D721Med (cell line): ENCODE results near the gene MPHOSPH10.
"Not testable (repeated sequence)": the region's sequence is repeated elsewhere in the genome, so short reads cannot be mapped to it uniquely, and the experiment has no call there.

Experiments
- DNase-seq: peaks from one replicate; pipeline ENCODE4 v3.0.0; 2011; ENCODE audit warnings: low spot score; ENCODE audit not compliant: insufficient read length
- FAIRE-seq: peaks from 2 replicates; lab custom pipeline; 2011; peaks lifted over from hg19 to GRCh38; lab: Jason Lieb, UNC
- CTCF ChIP-seq: IDR thresholded peaks from 2 replicates; pipeline ENCODE4 v1.5.1; 2012; ENCODE audit warnings: mild to moderate bottlenecking, control low read depth; ENCODE audit not compliant: insufficient read depth; ENCODE audit errors: missing control alignments

The MPHOSPH10 gene

GRCh38 chr2:71130152-71130904, at the start of gene MPHOSPH10, which contains the start of gene MCEE:
Gene MPHOSPH10, plus strand, starts transcription at chr2:71130634. Its CDS starts 32 bp downstream, at chr2:71130666.
Gene MCEE, minus strand, starts transcription at chr2:71130229. Its CDS starts 10 bp downstream, at chr2:71130219.
- no peak for TF ChIP-seq CTCF
- DNase-seq, result no peak
- FAIRE-seq, result no peak

GRCh38 chr2:71082402-71083252, 47.8 kb upstream of the MPHOSPH10 start:
- FAIRE-seq (no peak), DNase-seq (no peak)
- no peak for TF ChIP-seq CTCF

- not testable (repeated sequence) for DNase-seq, FAIRE-seq
These were observed 47.1 kb upstream of the MPHOSPH10 start for GRCh38 chr2:71083297-71083696.

GRCh38 chr2:71083752-71084312, 46.6 kb upstream of the MPHOSPH10 start:
- not testable (repeated sequence) for DNase-seq, FAIRE-seq

- FAIRE-seq, DNase-seq: not testable (repeated sequence)
These were observed 45.0 kb upstream of the MPHOSPH10 start for GRCh38 chr2:71085325-71086003.

GRCh38 chr2:71089475-71089874, 41.0 kb upstream of the MPHOSPH10 start:
- FAIRE-seq, DNase-seq: not testable (repeated sequence)

GRCh38 chr2:71091808-71092207, 38.6 kb upstream of the MPHOSPH10 start:
- not testable (repeated sequence) for FAIRE-seq, DNase-seq

- not testable (repeated sequence) for DNase-seq, FAIRE-seq
These were observed 37.8 kb upstream of the MPHOSPH10 start for GRCh38 chr2:71092491-71093260.

GRCh38 chr2:71100195-71100964, 30.1 kb upstream of the MPHOSPH10 start:
- TF ChIP-seq CTCF, result peak; percentile 66
- DNase-seq, result peak; percentile 38
- FAIRE-seq, result no peak
